HT-29 (cell line): ENCODE results near the gene METTL6. TPM values are rescaled to one million over a fixed set of nuclear protein-coding genes. Genes with fewer than 3 reads are reported as not detected.
"Not testable (repeated sequence)": the region's sequence is repeated elsewhere in the genome, so short reads cannot be mapped to it uniquely, and the experiment has no call there.

Source experiments
- DNase-seq: peaks from one replicate; pipeline ENCODE4 v3.0.0-alpha.2; 2015; ENCODE audit warnings: low spot score
- small RNA-seq: library from RNA; depleted of rRNA; stranded (forward); fragments of <200 nt; gene quantifications from one replicate; pipeline ENCODE3, GENCODE V24; 2014
- total RNA-seq: library from RNA; depleted of rRNA; stranded (reverse); fragments of >200 nt; shearing (Covaris generic); gene quantifications from 2 replicates; pipeline ENCODE4 v1.2.3, GENCODE V29; 2014; rRNA removed

METTL6 gene
- total RNA-seq, 1 experiment from 2014 or later: 8.7 TPM

GRCh38 chr3:15375461-15376000 lies 51.8 kb downstream of the METTL6 start:
- no peak for DNase-seq

- no peak for DNase-seq
Observed at GRCh38 chr3:15372918-15373317, 54.4 kb downstream of the METTL6 start.

DNA sequence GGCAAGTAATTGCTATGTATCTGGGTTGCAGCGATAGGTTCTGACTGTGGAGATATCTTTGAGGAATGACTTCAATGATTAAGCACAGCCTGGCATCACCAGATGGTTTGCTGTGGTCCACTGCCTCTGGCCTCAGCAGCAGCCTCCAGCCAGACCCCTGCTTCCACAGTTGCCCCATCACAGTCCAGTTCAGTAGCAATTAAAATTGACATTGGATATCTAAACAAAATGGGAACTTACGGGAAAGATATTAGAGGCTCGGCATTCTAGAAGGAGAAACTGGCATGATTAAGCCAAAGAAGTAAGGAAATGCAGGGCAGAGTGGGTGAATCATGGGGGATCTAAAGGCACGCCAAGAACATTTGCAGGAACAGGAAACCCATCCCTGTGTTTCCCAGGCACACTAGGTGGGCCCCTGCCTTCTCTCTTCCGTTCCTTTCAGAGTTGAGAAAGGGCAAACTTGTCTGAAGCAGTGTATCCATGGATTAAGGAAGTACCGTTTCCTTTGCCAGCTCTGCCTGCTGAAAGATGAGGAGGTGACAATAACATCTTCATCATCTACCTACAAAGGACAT lies 58.7 kb downstream of the METTL6 start:
- DNase-seq: no peak

- no peak for DNase-seq
Observed at GRCh38 chr3:15367059-15367458, 60.3 kb downstream of the METTL6 start.

DNA sequence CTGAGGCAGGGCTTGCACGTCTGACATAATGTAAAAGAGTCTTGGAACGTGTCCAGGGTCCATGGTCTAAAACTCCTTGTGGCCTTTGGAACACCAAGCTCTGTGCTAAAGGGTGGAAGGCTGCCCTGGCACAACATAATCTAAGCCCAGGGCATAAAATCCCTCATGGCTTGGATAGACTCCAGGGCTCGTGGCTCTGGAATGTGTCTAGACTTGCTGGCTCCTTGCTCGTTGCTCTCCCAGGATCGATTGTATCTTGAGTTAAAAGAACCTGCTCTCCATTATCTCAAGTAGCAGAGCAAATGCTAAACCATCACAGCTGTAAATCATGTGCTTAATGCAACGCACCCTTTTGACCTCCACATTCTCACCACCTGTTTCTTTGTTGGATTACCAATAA lies 63.3 kb downstream of the METTL6 start:
- DNase-seq: not testable (repeated sequence)

GRCh38 chr3:15361494-15362214 lies 65.7 kb downstream of the METTL6 start:
- no peak for DNase-seq

- DNase-seq: no peak
Observed at GRCh38 chr3:15360788-15361493, 66.4 kb downstream of the METTL6 start.

Small RNAs within 50 kb of the gene (small RNA-seq; reads per million reads assigned to genes)
- gene HMGN2P7 (not detected), gene RNU6-1024P (not detected)

Other genes with a start within 250 kb of the METTL6 start
- 12.3 and 16.6 TPM in 2 replicates for gene CAPN7, start 221.3 kb downstream of the METTL6 start, total RNA-seq
- gene SH3BP5, start 95.0 kb downstream of the METTL6 start, total RNA-seq: 0.99 and 1.5 TPM in 2 replicates
- gene EAF1, start 54 bp upstream of the METTL6 start, total RNA-seq: 19.6 and 25.2 TPM in 2 replicates
- not detected in 2 replicates for gene COLQ, start 94.2 kb upstream of the METTL6 start, total RNA-seq
- 22.4 and 23.6 TPM in 2 replicates for gene HACL1, start 174.0 kb upstream of the METTL6 start, total RNA-seq
- 12.3 and 17.4 TPM in 2 replicates for gene BTD, start 174.2 kb upstream of the METTL6 start, total RNA-seq